Stimulated activated naive CD8-positive, alpha-beta T cell treated with anti-CD3 and anti-CD28 coated beads, Interleukin-15, amount 100 ng/mL, for 72 hours (primary cell): ENCODE data around the gene MPZL1.

ENCODE experiments used
- ATAC-seq: fragments of 150-1000 bp; cut with Tn5 transposase; 2 replicates; pipeline ENCODE4 v1.10.0; 2021; ENCODE audit warnings: mild to moderate bottlenecking, moderate library complexity
- DNase-seq, 2 donors: peaks; one replicate each; pipeline ENCODE4 v3.0.0; 2021 to 2022
- H3K27ac Mint-ChIP-seq, 2 donors: one replicate each; pipeline ENCODE4 v1.8.0; 2022; ENCODE audit warnings: mild to moderate bottlenecking in 2 of 2, mixed read lengths in 2 of 2, moderate library complexity in 2 of 2
- H3K27me3 Mint-ChIP-seq: one replicate; pipeline ENCODE4 v1.8.0; 2022; ENCODE audit warnings: mixed read lengths
- H3K4me1 Mint-ChIP-seq: one replicate; pipeline ENCODE4 v1.8.0; 2022; ENCODE audit warnings: mild to moderate bottlenecking, mixed read lengths
- H3K4me3 Mint-ChIP-seq, 2 donors: one replicate each; pipeline ENCODE4 v1.8.0; 2022; ENCODE audit warnings: mild to moderate bottlenecking in 2 of 2, mixed read lengths in 2 of 2, moderate library complexity in 1 of 2
- H3K9me3 Mint-ChIP-seq, 2 donors: one replicate each; pipeline ENCODE4 v1.8.0; 2022; ENCODE audit warnings: mixed read lengths in 2 of 2

Gene MPZL1

DNA sequence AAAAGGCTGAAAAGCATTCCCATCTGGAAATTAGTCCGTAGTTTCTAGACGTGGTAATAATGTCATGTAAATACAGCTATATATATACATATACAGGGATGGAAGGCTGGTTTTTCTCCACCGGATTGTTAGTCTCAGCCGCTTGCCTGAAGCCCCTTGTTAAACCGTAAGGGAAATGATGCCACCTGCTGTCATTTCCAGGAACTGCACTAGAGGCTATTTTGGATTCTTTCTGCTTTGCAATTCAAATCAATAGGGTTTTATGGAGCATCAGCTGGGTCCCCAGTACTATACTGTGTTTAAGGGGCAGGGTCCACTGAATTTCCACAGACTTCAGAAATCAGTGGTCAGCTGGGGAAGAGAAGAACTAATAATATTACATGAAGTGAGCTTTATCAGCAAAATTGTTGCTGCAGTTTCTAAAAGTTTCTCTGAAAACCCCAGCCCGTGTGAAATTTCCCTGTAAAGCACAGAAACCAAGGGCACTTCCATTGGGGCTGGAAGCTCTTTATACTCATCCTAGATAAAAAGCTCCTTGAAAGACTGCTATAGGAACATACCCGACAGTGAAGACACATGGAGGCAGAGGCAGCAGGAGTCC is 33.8 kb upstream of the MPZL1 start:
- peak; percentile 72 for ATAC-seq
- Mint-ChIP-seq H3K4me1 (peaks cover 32% of the 10 kb centered on the region), H3K4me3 (no peak overlapping the region), H3K27me3 (no peaks in the 10 kb centered on the region), H3K27ac (no peak overlapping the region), H3K9me3 (no peaks in the 10 kb centered on the region)
- DNase-seq: peak; percentile 72 to 73

- DNase-seq (no peak), ATAC-seq (no peak)
- H3K4me3 Mint-ChIP-seq: no peak overlapping the region
- peaks cover 32% of the 10 kb centered on the region for H3K4me1 Mint-ChIP-seq
- no peaks in the 10 kb centered on the region for H3K9me3 Mint-ChIP-seq
- H3K27me3 Mint-ChIP-seq: no peaks in the 10 kb centered on the region
- peak overlapping the region; percentile 40 to 74 for H3K27ac Mint-ChIP-seq
These were observed 32.2 kb upstream of the MPZL1 start for GRCh38 chr1:167689567-167689920.

DNA sequence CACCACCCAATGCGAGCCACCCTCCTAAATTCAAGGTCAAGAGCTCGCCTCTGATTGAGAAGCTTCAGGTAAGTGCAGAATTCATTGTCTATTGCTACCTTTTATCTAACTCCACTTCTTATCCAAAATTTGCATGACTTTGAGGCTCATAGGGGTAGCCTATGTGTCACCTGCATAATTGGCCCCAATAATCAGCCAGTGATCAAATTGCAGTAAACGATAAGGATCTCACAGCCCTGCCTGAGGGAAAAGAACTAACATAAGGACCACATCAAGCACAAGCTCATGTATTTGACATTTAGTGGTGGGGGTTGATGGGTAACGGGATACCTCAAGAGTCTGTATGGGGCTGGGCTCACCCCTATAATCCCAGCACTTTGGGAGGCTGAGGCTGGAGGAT is 31.7 kb upstream of the MPZL1 start:
- Mint-ChIP-seq H3K27me3 (no peaks in the 10 kb centered on the region), H3K27ac (peak overlapping the region; percentile 40 to 80), H3K9me3 (no peaks in the 10 kb centered on the region), H3K4me1 (peaks cover 32% of the 10 kb centered on the region), H3K4me3 (no peak overlapping the region)
- no peak for DNase-seq
- ATAC-seq: no peak

- H3K27me3 Mint-ChIP-seq: no peaks in the 10 kb centered on the region
- no peak overlapping the region for H3K27ac Mint-ChIP-seq
- ATAC-seq: no peak
- H3K4me3 Mint-ChIP-seq: no peak overlapping the region
- no peaks in the 10 kb centered on the region for H3K9me3 Mint-ChIP-seq
- peaks cover 20% of the 10 kb centered on the region for H3K4me1 Mint-ChIP-seq
- no peak for DNase-seq
These were observed 28.2 kb upstream of the MPZL1 start for GRCh38 chr1:167693425-167694045.

- no peaks in the 10 kb centered on the region for H3K9me3 Mint-ChIP-seq
- H3K27ac Mint-ChIP-seq: peak overlapping the region in 1 of 2 donors; percentile 75
- H3K4me1 Mint-ChIP-seq: peaks cover 8% of the 10 kb centered on the region
- H3K4me3 Mint-ChIP-seq: no peak overlapping the region
- ATAC-seq (no peak), DNase-seq (no peak)
- no peaks in the 10 kb centered on the region for H3K27me3 Mint-ChIP-seq
These were observed 27.1 kb upstream of the MPZL1 start for GRCh38 chr1:167694691-167695090.

DNA sequence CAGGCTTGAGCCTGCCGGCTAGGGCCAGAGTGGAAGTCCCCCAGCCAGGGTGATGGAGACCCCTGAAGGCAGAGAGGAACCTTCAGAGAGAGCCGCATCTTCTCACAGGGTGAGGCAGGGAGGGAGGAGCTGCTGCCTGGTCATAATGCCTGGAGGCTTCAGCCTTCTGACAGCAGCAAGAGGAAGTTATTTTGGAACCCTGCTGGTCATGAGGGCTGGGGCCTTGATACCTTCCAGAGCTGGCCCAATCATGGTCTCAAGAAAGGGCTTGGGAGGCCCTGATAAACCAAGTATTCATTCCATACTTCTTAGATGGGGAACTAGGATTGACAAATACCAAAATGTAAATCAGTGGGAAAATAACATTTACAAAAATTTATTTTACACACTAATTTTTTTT is 26.6 kb upstream of the MPZL1 start:
- ATAC-seq: no peak
- Mint-ChIP-seq H3K9me3 (no peaks in the 10 kb centered on the region), H3K4me3 (no peak overlapping the region), H3K4me1 (peaks cover 4% of the 10 kb centered on the region), H3K27me3 (no peaks in the 10 kb centered on the region), H3K27ac (peak overlapping the region in 1 of 2 donors; percentile 75)
- no peak for DNase-seq

- Mint-ChIP-seq H3K27ac (peak overlapping the region in 1 of 2 donors; percentile 67), H3K27me3 (no peaks in the 10 kb centered on the region), H3K4me1 (no peaks in the 10 kb centered on the region), H3K9me3 (no peaks in the 10 kb centered on the region), H3K4me3 (no peak overlapping the region)
- ATAC-seq (no peak), DNase-seq (no peak)
These were observed 25.8 kb upstream of the MPZL1 start for GRCh38 chr1:167695756-167696561.

DNA sequence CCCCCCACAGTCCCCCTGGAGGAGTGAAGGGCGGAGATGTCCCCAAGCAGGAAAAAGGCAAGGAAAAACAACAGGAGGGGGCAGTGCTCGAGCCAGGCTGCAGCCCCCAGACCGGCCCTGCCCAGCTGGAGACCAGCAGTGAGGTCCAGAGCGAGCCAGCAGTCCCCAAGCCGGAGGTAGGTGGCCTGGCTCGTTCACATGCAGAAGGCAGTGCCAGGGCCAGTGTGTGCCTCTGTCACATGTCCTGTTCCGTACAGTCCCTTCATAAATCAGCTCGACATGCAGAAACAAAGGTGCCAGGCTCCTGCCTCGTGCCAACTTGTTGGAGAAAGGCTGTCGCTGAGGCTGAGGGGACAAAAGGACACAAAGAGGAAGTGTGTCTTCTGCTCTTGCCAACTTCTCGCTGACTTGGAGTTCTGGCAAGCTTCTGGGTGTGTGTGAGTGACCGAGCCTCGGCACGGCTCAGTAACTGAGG is 24.1 kb upstream of the MPZL1 start:
- Mint-ChIP-seq H3K27ac (peak overlapping the region in 1 of 2 donors; percentile 94), H3K4me3 (no peak overlapping the region), H3K4me1 (no peaks in the 10 kb centered on the region), H3K9me3 (no peaks in the 10 kb centered on the region), H3K27me3 (no peaks in the 10 kb centered on the region)
- ATAC-seq (no peak), DNase-seq (no peak)

DNA sequence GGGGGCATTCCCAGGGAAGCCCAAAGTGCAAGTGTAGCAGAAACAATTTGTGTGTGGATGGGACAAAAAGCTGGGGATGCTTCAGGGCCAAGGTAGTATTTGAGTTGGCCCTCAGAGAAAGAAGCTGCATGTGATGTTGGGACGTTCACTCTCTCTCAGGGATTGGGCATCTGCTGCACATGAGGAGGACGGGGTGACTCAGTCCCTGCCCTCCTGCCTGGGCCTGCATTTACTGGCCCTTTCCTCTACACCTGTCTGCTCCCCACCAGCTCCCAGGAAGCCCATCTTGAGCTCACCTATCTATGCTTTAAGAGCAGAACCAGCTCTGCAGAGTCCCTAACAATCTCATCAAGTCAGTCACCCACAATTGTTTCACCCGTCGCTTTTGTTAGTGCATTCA is 23.5 kb upstream of the MPZL1 start:
- H3K27me3 Mint-ChIP-seq: no peaks in the 10 kb centered on the region
- H3K4me1 Mint-ChIP-seq: no peaks in the 10 kb centered on the region
- ATAC-seq: no peak
- no peak for DNase-seq
- no peak overlapping the region for H3K27ac Mint-ChIP-seq
- no peaks in the 10 kb centered on the region for H3K9me3 Mint-ChIP-seq
- H3K4me3 Mint-ChIP-seq: no peak overlapping the region

GRCh38 chr1:167701510-167701909 is 20.3 kb upstream of the MPZL1 start:
- no peak overlapping the region for H3K4me3 Mint-ChIP-seq
- H3K27me3 Mint-ChIP-seq: no peaks in the 10 kb centered on the region
- ATAC-seq: no peak
- peaks cover 8% of the 10 kb centered on the region for H3K4me1 Mint-ChIP-seq
- DNase-seq: no peak
- no peaks in the 10 kb centered on the region for H3K9me3 Mint-ChIP-seq
- no peak overlapping the region for H3K27ac Mint-ChIP-seq

GRCh38 chr1:167703557-167703956 is 18.2 kb upstream of the MPZL1 start:
- Mint-ChIP-seq H3K4me3 (no peak overlapping the region), H3K4me1 (peaks cover 22% of the 10 kb centered on the region), H3K27ac (peak overlapping the region; percentile 28 to 74), H3K9me3 (no peaks in the 10 kb centered on the region), H3K27me3 (no peaks in the 10 kb centered on the region)
- ATAC-seq (no peak), DNase-seq (no peak)

GRCh38 chr1:167704715-167705114 is 17.1 kb upstream of the MPZL1 start:
- Mint-ChIP-seq H3K9me3 (no peaks in the 10 kb centered on the region), H3K27ac (no peak overlapping the region), H3K4me1 (peaks cover 30% of the 10 kb centered on the region), H3K4me3 (no peak overlapping the region), H3K27me3 (no peaks in the 10 kb centered on the region)
- ATAC-seq (no peak), DNase-seq (no peak)

DNA sequence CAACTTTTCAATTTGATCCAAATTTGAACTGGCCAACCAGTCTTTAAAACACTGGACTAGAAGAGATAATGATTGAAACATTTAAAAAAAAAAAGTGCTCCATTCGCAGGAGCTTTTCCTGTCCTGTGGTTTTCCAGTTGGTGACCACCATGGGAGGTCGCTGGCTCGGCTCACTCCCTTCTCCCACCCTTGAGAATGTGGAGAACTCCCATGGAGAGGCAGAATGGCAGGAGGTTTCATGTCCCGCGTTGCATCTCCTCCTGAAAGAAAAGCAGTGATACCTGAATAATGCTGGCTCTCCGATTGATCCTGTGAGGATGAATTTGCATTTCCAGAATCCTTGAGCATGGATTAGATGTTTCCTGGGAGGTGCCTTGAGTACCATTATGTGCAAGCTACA is 16.5 kb upstream of the MPZL1 start:
- no peaks in the 10 kb centered on the region for H3K9me3 Mint-ChIP-seq
- H3K4me3 Mint-ChIP-seq: no peak overlapping the region
- peaks cover 30% of the 10 kb centered on the region for H3K4me1 Mint-ChIP-seq
- ATAC-seq (no peak), DNase-seq (no peak)
- H3K27me3 Mint-ChIP-seq: no peaks in the 10 kb centered on the region
- H3K27ac Mint-ChIP-seq: no peak overlapping the region

DNA sequence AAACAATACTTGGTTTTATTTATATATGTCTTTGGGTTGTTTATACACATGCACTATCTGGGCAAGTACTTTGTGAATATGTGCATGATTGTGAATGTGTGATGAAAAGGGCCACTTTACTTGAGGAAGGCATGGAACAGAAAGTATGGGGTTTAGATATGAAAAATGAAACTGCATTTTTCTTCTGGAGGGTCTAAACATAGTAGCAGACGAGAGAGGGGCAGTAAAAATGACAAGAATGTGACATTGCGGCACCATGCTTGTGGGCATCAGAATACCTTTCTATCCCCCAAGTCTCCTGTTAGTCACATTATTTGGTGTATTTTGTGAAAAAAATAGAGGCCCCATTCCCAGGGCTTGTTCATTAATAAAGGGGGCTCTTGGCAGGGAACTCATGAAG is 15.4 kb upstream of the MPZL1 start:
- no peaks in the 10 kb centered on the region for H3K9me3 Mint-ChIP-seq
- peaks cover 36% of the 10 kb centered on the region for H3K4me1 Mint-ChIP-seq
- no peak overlapping the region for H3K27ac Mint-ChIP-seq
- no peaks in the 10 kb centered on the region for H3K27me3 Mint-ChIP-seq
- no peak for DNase-seq
- ATAC-seq: no peak
- H3K4me3 Mint-ChIP-seq: no peak overlapping the region

GRCh38 chr1:167706931-167707877 is 14.6 kb upstream of the MPZL1 start:
- peak overlapping the region in 1 of 2 donors; percentile 3 for H3K4me3 Mint-ChIP-seq
- no peak for ATAC-seq
- DNase-seq: no peak
- no peak overlapping the region for H3K27ac Mint-ChIP-seq
- no peaks in the 10 kb centered on the region for H3K27me3 Mint-ChIP-seq
- H3K9me3 Mint-ChIP-seq: no peaks in the 10 kb centered on the region
- H3K4me1 Mint-ChIP-seq: peaks cover 36% of the 10 kb centered on the region
